IMR-90 (cell line): ENCODE data around the gene IKZF3. TPM values are rescaled to one million over a fixed set of nuclear protein-coding genes. Genes with fewer than 3 reads are reported as not detected.
"Not testable (repeated sequence)": the region's sequence is repeated elsewhere in the genome, so short reads cannot be mapped to it uniquely, and the experiment has no call there.

ENCODE experiments used
- ATAC-seq: fragments of 200-7000 bp; cut with Tn5 transposase; 2 replicates; pipeline ENCODE4 v1.9.1; 2020; ENCODE audit warnings: low read depth, mild to moderate bottlenecking, moderate library complexity
- BruUV-seq: library from RNA; stranded (reverse); fragments of 400-500 nt; replicated peaks from 2 replicates; lab custom pipeline; 2021; lab: Mats Ljungman, UMichigan
- CTCF ChIA-PET: fragments of 300-600 bp; formaldehyde crosslinking; extraction: SDS; loops from one replicate; lab custom pipeline; 2021; ENCODE audit warnings: antibody characterized with exemption; lab: Yijun Ruan, JAX
- POLR2A ChIA-PET: fragments of 300-600 bp; sonication (Branson Sonifier 250); formaldehyde crosslinking; loops from one replicate; lab custom pipeline; 2022; ENCODE audit warnings: antibody characterized with exemption; ENCODE audit not compliant: unreplicated experiment; lab: Charles Lee
- DNase-seq: peaks from one replicate; pipeline ENCODE4 v3.0.0; 2013
- H2AFZ ChIP-seq: replicated peaks from 2 replicates; pipeline ENCODE3; 2013; ENCODE audit warnings: low read length, mild to moderate bottlenecking; ENCODE audit not compliant: poor library complexity
- H2AK5ac ChIP-seq: 2 replicates; pipeline ENCODE4 v1.6.1; 2013; ENCODE audit warnings: low read depth, low read length, inconsistent platforms
- H2AK9ac ChIP-seq: replicated peaks from 2 replicates; pipeline ENCODE3; 2013; ENCODE audit warnings: mild to moderate bottlenecking, low read depth, low read length, moderate library complexity; ENCODE audit not compliant: poor library complexity
- H2BK120ac ChIP-seq: 2 replicates; pipeline ENCODE4 v1.6.1; 2013; ENCODE audit warnings: low read depth, low read length, inconsistent platforms
- H2BK15ac ChIP-seq: 3 replicates; pipeline ENCODE4 v1.6.1; 2013; ENCODE audit warnings: low read depth, low read length, inconsistent platforms
- H2BK20ac ChIP-seq: 2 replicates; pipeline ENCODE4 v1.6.1; 2013; ENCODE audit warnings: low read depth, mild to moderate bottlenecking, inconsistent platforms, low read length, moderate library complexity
- H2BK5ac ChIP-seq: 2 replicates; pipeline ENCODE4 v1.6.1; 2013; ENCODE audit warnings: mild to moderate bottlenecking, low read depth, low read length, inconsistent platforms; ENCODE audit not compliant: poor library complexity, severe bottlenecking
- H3K14ac ChIP-seq: replicated peaks from 2 replicates; pipeline ENCODE4 v1.6.1; 2013; ENCODE audit warnings: low read depth, low read length, inconsistent platforms
- H3K18ac ChIP-seq: 2 replicates; pipeline ENCODE4 v1.6.1; 2013; ENCODE audit warnings: low read depth, low read length, control low read depth
- H3K23ac ChIP-seq: 2 replicates; pipeline ENCODE4 v1.6.1; 2013; ENCODE audit warnings: low read depth, low read length, inconsistent platforms
- H3K27ac ChIP-seq: 2 replicates; pipeline ENCODE4 v1.5.1; 2013; ENCODE audit warnings: mild to moderate bottlenecking, control low read depth, low read length; ENCODE audit not compliant: insufficient read depth
- H3K27me3 ChIP-seq: 2 replicates; pipeline ENCODE4 v1.6.1; 2013; ENCODE audit warnings: low read length; ENCODE audit not compliant: control insufficient read depth, insufficient read depth
- H3K36me3 ChIP-seq: 2 replicates; pipeline ENCODE4 v1.6.1; 2013; ENCODE audit warnings: low read length, mixed read lengths; ENCODE audit not compliant: control insufficient read depth, insufficient read depth
- H3K4ac ChIP-seq: 2 replicates; pipeline ENCODE4 v1.6.1; 2013; ENCODE audit warnings: low read depth, low read length, inconsistent platforms
- H3K4me1 ChIP-seq: 2 replicates; pipeline ENCODE4 v1.6.1; 2013; ENCODE audit warnings: low read length, mixed read lengths; ENCODE audit not compliant: control insufficient read depth, insufficient read depth
- H3K4me2 ChIP-seq: 2 replicates; pipeline ENCODE4 v1.6.1; 2013; ENCODE audit warnings: low read depth, mild to moderate bottlenecking, control low read depth, low read length, moderate library complexity
- H3K4me3 ChIP-seq: 2 replicates; pipeline ENCODE4 v1.5.1; 2013; ENCODE audit warnings: low read depth, mild to moderate bottlenecking, control low read depth, low read length, moderate library complexity; ENCODE audit not compliant: insufficient read depth
- H3K56ac ChIP-seq: 2 replicates; pipeline ENCODE4 v1.6.1; 2013; ENCODE audit warnings: low read length, inconsistent platforms; ENCODE audit not compliant: insufficient read depth; ENCODE audit errors: extremely low read depth
- H3K79me1 ChIP-seq, 2 experiments: 2 replicates each; pipeline ENCODE4 v1.6.1; 2013; ENCODE audit warnings: low read length in 2 of 2, inconsistent platforms in 1 of 2, low read depth in 1 of 2
- H3K9ac ChIP-seq: 2 replicates; pipeline ENCODE4 v1.6.1; 2013; ENCODE audit warnings: low read depth, low read length, control low read depth
- H3K9me1 ChIP-seq: 2 replicates; pipeline ENCODE4 v1.6.1; 2013; ENCODE audit warnings: low read length, inconsistent platforms; ENCODE audit not compliant: insufficient read depth
- H3K9me3 ChIP-seq: 2 replicates; pipeline ENCODE4 v1.6.1; 2013; ENCODE audit warnings: low read length; ENCODE audit not compliant: control insufficient read depth, insufficient read depth
- H4K20me1 ChIP-seq: 2 replicates; pipeline ENCODE4 v1.6.1; 2013; ENCODE audit warnings: low read length, inconsistent platforms; ENCODE audit not compliant: insufficient read depth
- H4K5ac ChIP-seq: 2 replicates; pipeline ENCODE4 v1.6.1; 2013; ENCODE audit warnings: mild to moderate bottlenecking, low read depth, low read length, control low read depth
- H4K8ac ChIP-seq, 2 experiments: 2 replicates each; pipeline ENCODE4 v1.6.1; 2013; ENCODE audit warnings: low read depth in 2 of 2, low read length in 2 of 2, control low read depth in 1 of 2, inconsistent platforms in 1 of 2
- H4K91ac ChIP-seq: 2 replicates; pipeline ENCODE4 v1.6.1; 2013; ENCODE audit warnings: low read depth, low read length, inconsistent platforms; ENCODE audit not compliant: insufficient read depth
- CHD1 ChIP-seq: IDR thresholded peaks from 2 replicates; pipeline ENCODE4 v1.6.1; 2012; ENCODE audit warnings: low read depth, low read length, improper control_type of control experiment
- ELK1 ChIP-seq: fragments of 150-350 bp; IDR thresholded peaks from 2 replicates; pipeline ENCODE4 v1.6.1; 2016; ENCODE audit warnings: low read depth, mild to moderate bottlenecking, low read length, moderate library complexity, borderline replicate concordance
- WGBS, 2 experiments: methylation state at CpG; one replicate each; pipeline versions ENCODE4 v1.1.5 to v1.1.7; 2013; ENCODE audit warnings: missing lambda C conversion rate in 2 of 2; ENCODE audit not compliant: insufficient read length in 1 of 2; ENCODE audit errors: extremely low coverage in 2 of 2; 5-methylcytosine and 5-hydroxymethylcytosine counted together
- dilution Hi-C: fragments of 300-500 bp; cut with HindIII; formaldehyde crosslinking; loops from one replicate; pipeline ENCODE4 v1.14.3; 2018; ENCODE audit warnings: low sequenced_read_pairs; ENCODE audit not compliant: unreplicated experiment
- in situ Hi-C: fragments of 300-500 bp; cut with MboI; formaldehyde crosslinking; loops from 3 replicates; pipeline ENCODE4 v1.14.3; 2019; ENCODE audit warnings: low sequenced_read_pairs, inconsistent platforms, mixed read lengths
- intact Hi-C: fragments of 100-400 bp; cut with micrococcal nuclease; formaldehyde crosslinking; loops from 2 replicates; pipeline ENCODE4 v1.10.0; 2022
- polyA plus RNA-seq, 3 experiments: library from polyadenylated mRNA; depleted of rRNA; stranded (reverse); fragments of >200 nt; gene quantifications; 2 replicates each; pipeline ENCODE4 v1.2.3, GENCODE V29; 2012; ENCODE audit warnings: low replicate concordance in 1 of 3
- total RNA-seq: library from RNA; depleted of rRNA; stranded (reverse); fragments of >200 nt; gene quantifications from 2 replicates; pipeline ENCODE4 v1.2.3, GENCODE V29; 2012

IKZF3 gene
- total and polyA plus RNA-seq, 2 of the 4 experiments (the other 2 are of a cell fraction), result not detected

DNA sequence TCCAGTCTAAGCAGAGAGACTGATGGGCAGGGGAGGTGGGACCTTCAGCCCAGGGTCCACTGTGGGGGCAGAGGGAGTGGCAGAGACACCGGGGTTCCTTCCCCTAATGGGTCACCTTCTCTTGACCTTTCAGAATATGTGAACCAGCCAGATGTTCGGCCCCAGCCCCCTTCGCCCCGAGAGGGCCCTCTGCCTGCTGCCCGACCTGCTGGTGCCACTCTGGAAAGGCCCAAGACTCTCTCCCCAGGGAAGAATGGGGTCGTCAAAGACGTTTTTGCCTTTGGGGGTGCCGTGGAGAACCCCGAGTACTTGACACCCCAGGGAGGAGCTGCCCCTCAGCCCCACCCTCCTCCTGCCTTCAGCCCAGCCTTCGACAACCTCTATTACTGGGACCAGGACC, 136.6 kb downstream of the IKZF3 start (continued):
- no peak for TF ChIP-seq ELK1

DNA sequence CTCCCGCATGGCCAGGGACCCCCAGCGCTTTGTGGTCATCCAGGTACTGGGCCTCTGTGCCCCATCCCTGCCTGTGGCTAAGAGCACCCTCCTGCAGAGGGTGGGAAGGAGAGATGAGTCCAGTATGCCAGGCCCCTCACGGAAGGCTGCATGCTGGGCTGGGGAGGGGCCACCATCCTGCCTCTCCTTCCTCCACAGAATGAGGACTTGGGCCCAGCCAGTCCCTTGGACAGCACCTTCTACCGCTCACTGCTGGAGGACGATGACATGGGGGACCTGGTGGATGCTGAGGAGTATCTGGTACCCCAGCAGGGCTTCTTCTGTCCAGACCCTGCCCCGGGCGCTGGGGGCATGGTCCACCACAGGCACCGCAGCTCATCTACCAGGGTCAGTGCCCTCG, 137.5 kb downstream of the IKZF3 start:
- no peak overlapping the region for H3K23ac ChIP-seq
- 100% methylated on average over 2 of the region's 9 CpGs; no CpG with 5 or more reads in 1 of the 2 experiments for WGBS, 2 experiments
- TF ChIP-seq ELK1 (no peak), CHD1 (no peak)
- H4K5ac ChIP-seq, result no peak overlapping the region
- H3K14ac ChIP-seq, result no peak overlapping the region
- CTCF ChIA-PET, result no interaction called here
- no peaks in the 10 kb centered on the region for H3K9me3 ChIP-seq
- H2BK20ac ChIP-seq, result no peak overlapping the region
- H3K9me1 ChIP-seq, result peaks cover 13% of the 10 kb centered on the region
- no peak overlapping the region for H2BK5ac ChIP-seq
- no peak overlapping the region for H2AK9ac ChIP-seq
- H3K27me3 ChIP-seq, result no peaks in the 10 kb centered on the region
- no peak overlapping the region for H3K9ac ChIP-seq
- dilution Hi-C loops (no loop called here), intact Hi-C loops (no loop called here), in situ Hi-C loops (no loop called here)
- no peak overlapping the region for H3K56ac ChIP-seq
- H2AK5ac ChIP-seq, result no peak overlapping the region
- H3K4me3 ChIP-seq, result no peak overlapping the region
- no peak overlapping the region for H2AFZ ChIP-seq
- no peak overlapping the region for H2BK15ac ChIP-seq
- no peak overlapping the region for H3K4me2 ChIP-seq
- POLR2A ChIA-PET, result no interaction called here
- no peak overlapping the region for H2BK120ac ChIP-seq
- no peak overlapping the region for H3K27ac ChIP-seq
- H3K4me1 ChIP-seq, result peaks cover 5% of the 10 kb centered on the region; the same call in 1 of the 2 replicates
- H4K8ac ChIP-seq, result no peak overlapping the region
- no TSS peak for BruUV-seq
- H4K91ac ChIP-seq, result no peak overlapping the region
- no peak for DNase-seq
- H3K18ac ChIP-seq, result no peak overlapping the region
- ATAC-seq, result no peak
- H3K79me1 ChIP-seq, result peaks cover 9 to 17% of the 10 kb centered on the region in 2 experiments
- H3K4ac ChIP-seq, result no peak overlapping the region
- no peaks in the 10 kb centered on the region; the same call in 1 of the 2 replicates for H4K20me1 ChIP-seq
- H3K36me3 ChIP-seq, result peaks cover 52% of the 10 kb centered on the region

GRCh38 chr17:39725923-39726322, 138.2 kb downstream of the IKZF3 start:
- H3K4me3 ChIP-seq, H3K27me3 ChIP-seq, CTCF ChIA-PET, H3K4ac ChIP-seq, H3K4me1 ChIP-seq, H3K14ac ChIP-seq, H2AK5ac ChIP-seq, intact Hi-C loops, DNase-seq, H4K8ac ChIP-seq, dilution Hi-C loops, H3K9ac ChIP-seq, H3K18ac ChIP-seq, BruUV-seq, H2BK15ac ChIP-seq, H4K20me1 ChIP-seq, H3K56ac ChIP-seq, H2BK20ac ChIP-seq, H2AFZ ChIP-seq, H3K27ac ChIP-seq, H3K9me3 ChIP-seq, H4K91ac ChIP-seq, H3K4me2 ChIP-seq, in situ Hi-C loops, H2AK9ac ChIP-seq, H4K5ac ChIP-seq, POLR2A ChIA-PET, ATAC-seq, H2BK120ac ChIP-seq, H2BK5ac ChIP-seq, H3K23ac ChIP-seq: not testable (repeated sequence)
- Histone ChIP-seq H3K79me1 (peaks cover 9 to 17% of the 10 kb centered on the region in 2 experiments), H3K9me1 (peaks cover 13% of the 10 kb centered on the region), H3K36me3 (peaks cover 52% of the 10 kb centered on the region)
- WGBS, 2 experiments, result no CpG with 5 or more reads among the region's 1 CpG
